ENCODE measurements around the gene EIF3B.
A peak's percentile ranks its signal among the peaks of the same experiment; 100 is the strongest.
"Not testable (repeated sequence)": the region's sequence is repeated elsewhere in the genome, so short reads cannot be mapped to it uniquely, and the experiment has no call there.

The EIF3B gene

GRCh38 chr7:2379161-2379560 is 24.5 kb downstream of the EIF3B start:
- DNase-seq = no peak

- no peak for DNase-seq
Observed at GRCh38 chr7:2379821-2380450, 25.3 kb downstream of the EIF3B start.

GRCh38 chr7:2380461-2380860 is 25.8 kb downstream of the EIF3B start:
- DNase-seq = no peak

- DNase-seq = no peak
Observed at GRCh38 chr7:2381227-2381626, 26.6 kb downstream of the EIF3B start.

GRCh38 chr7:2381881-2382509 is 27.4 kb downstream of the EIF3B start:
- no peak for DNase-seq

- no peak for DNase-seq
Observed at GRCh38 chr7:2383543-2384274, 29.1 kb downstream of the EIF3B start.

GRCh38 chr7:2384354-2385243 is 30.0 kb downstream of the EIF3B start:
- no peak for DNase-seq

GRCh38 chr7:2386122-2386521 is 31.5 kb downstream of the EIF3B start:
- DNase-seq = not testable (repeated sequence)

- no peak for DNase-seq
Observed at GRCh38 chr7:2386964-2387669, 32.5 kb downstream of the EIF3B start.

- DNase-seq = no peak
Observed at GRCh38 chr7:2387897-2388636, 33.4 kb downstream of the EIF3B start.

- no peak for DNase-seq
Observed at GRCh38 chr7:2388637-2388954, 34.0 kb downstream of the EIF3B start.

- DNase-seq = not testable (repeated sequence)
Observed at GRCh38 chr7:2390020-2390816, 35.6 kb downstream of the EIF3B start.

GRCh38 chr7:2393706-2394105 is 39.1 kb downstream of the EIF3B start:
- no peak for DNase-seq

- DNase-seq = no peak
Observed at GRCh38 chr7:2394566-2395082, 40.0 kb downstream of the EIF3B start.

GRCh38 chr7:2398506-2398905 is 43.9 kb downstream of the EIF3B start:
- no peak for DNase-seq

- no peak for DNase-seq
Observed at GRCh38 chr7:2399848-2400587, 45.4 kb downstream of the EIF3B start.

- no peak for DNase-seq
Observed at GRCh38 chr7:2402687-2403013, 48.0 kb downstream of the EIF3B start.

- peak; percentile 92 for DNase-seq
Observed at GRCh38 chr7:2403014-2403717, 48.5 kb downstream of the EIF3B start, which contains the start of gene CHST12. CHST12 (plus strand) TSS chr7:2403611; CDS start chr7:2432640, 29,029 bp downstream.
